Liver (tissue), 3 donors: ENCODE results near the gene CNTN3.

Source experiments
- GABPA ChIP-seq, 2 donors: IDR thresholded peaks in 1 of 2; conservative IDR thresholded peaks in 1 of 2; 2 replicates each; pipeline ENCODE4 v1.6.1; 2016; ENCODE audit warnings: antibody characterized with exemption in 2 of 2, mild to moderate bottlenecking in 1 of 2, moderate library complexity in 1 of 2
- RAD21 ChIP-seq, 2 donors: IDR thresholded peaks; 2 replicates each; pipeline ENCODE4 v1.6.1; 2016; ENCODE audit warnings: antibody characterized with exemption in 2 of 2, mild to moderate bottlenecking in 2 of 2
- TAF1 ChIP-seq: conservative IDR thresholded peaks from 2 replicates; pipeline ENCODE4 v1.6.1; 2016; ENCODE audit warnings: antibody characterized with exemption, mild to moderate bottlenecking
- YY1 ChIP-seq: IDR thresholded peaks from 2 replicates; pipeline ENCODE4 v1.6.1; 2016; ENCODE audit warnings: antibody characterized with exemption, mild to moderate bottlenecking
- TF ChIP-seq, protein P1 (sequence below): fragments of 150-350 bp; IDR thresholded peaks from 2 replicates; pipeline ENCODE4 v1.5.1; 2017; ENCODE audit warnings: improper control_type of control experiment, low read depth, low read length; ENCODE audit not compliant: missing input control
- TF ChIP-seq, protein P2 (sequence below): IDR thresholded peaks from 2 replicates; pipeline ENCODE4 v1.6.1; 2016; ENCODE audit warnings: antibody characterized with exemption
- TF ChIP-seq, protein P3 (sequence below): IDR thresholded peaks from 2 replicates; pipeline ENCODE4 v1.6.1; 2016; ENCODE audit warnings: antibody characterized with exemption, mild to moderate bottlenecking
- donor health status: healthy.
- donor health status: healthy.

GRCh38 chr3:74590620-74591262 lies 23.7 kb downstream of the CNTN3 start:
- TF ChIP-seq, protein P1, sequence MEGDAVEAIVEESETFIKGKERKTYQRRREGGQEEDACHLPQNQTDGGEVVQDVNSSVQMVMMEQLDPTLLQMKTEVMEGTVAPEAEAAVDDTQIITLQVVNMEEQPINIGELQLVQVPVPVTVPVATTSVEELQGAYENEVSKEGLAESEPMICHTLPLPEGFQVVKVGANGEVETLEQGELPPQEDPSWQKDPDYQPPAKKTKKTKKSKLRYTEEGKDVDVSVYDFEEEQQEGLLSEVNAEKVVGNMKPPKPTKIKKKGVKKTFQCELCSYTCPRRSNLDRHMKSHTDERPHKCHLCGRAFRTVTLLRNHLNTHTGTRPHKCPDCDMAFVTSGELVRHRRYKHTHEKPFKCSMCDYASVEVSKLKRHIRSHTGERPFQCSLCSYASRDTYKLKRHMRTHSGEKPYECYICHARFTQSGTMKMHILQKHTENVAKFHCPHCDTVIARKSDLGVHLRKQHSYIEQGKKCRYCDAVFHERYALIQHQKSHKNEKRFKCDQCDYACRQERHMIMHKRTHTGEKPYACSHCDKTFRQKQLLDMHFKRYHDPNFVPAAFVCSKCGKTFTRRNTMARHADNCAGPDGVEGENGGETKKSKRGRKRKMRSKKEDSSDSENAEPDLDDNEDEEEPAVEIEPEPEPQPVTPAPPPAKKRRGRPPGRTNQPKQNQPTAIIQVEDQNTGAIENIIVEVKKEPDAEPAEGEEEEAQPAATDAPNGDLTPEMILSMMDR = no peak
- TF ChIP-seq, protein P2, sequence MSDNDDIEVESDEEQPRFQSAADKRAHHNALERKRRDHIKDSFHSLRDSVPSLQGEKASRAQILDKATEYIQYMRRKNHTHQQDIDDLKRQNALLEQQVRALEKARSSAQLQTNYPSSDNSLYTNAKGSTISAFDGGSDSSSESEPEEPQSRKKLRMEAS = no peak
- TF ChIP-seq, protein P3, sequence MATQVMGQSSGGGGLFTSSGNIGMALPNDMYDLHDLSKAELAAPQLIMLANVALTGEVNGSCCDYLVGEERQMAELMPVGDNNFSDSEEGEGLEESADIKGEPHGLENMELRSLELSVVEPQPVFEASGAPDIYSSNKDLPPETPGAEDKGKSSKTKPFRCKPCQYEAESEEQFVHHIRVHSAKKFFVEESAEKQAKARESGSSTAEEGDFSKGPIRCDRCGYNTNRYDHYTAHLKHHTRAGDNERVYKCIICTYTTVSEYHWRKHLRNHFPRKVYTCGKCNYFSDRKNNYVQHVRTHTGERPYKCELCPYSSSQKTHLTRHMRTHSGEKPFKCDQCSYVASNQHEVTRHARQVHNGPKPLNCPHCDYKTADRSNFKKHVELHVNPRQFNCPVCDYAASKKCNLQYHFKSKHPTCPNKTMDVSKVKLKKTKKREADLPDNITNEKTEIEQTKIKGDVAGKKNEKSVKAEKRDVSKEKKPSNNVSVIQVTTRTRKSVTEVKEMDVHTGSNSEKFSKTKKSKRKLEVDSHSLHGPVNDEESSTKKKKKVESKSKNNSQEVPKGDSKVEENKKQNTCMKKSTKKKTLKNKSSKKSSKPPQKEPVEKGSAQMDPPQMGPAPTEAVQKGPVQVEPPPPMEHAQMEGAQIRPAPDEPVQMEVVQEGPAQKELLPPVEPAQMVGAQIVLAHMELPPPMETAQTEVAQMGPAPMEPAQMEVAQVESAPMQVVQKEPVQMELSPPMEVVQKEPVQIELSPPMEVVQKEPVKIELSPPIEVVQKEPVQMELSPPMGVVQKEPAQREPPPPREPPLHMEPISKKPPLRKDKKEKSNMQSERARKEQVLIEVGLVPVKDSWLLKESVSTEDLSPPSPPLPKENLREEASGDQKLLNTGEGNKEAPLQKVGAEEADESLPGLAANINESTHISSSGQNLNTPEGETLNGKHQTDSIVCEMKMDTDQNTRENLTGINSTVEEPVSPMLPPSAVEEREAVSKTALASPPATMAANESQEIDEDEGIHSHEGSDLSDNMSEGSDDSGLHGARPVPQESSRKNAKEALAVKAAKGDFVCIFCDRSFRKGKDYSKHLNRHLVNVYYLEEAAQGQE = no peak
- TF ChIP-seq YY1 = no peak
- TF ChIP-seq TAF1 = no peak
- TF ChIP-seq RAD21 (IDR thresholded peaks at IDR 0.05) = no peak
- TF ChIP-seq GABPA (IDR thresholded peaks at IDR 0.05 in 1 of 2, conservative IDR thresholded peaks at IDR 0.05 in 1 of 2) = no peak
